HG03558 (cell line): ENCODE results near the gene THOC7.

Experiments used
- ATAC-seq: cut with Tn5 transposase; IDR thresholded peaks from one replicate; pipeline ENCODE4 v1.9.1; 2021; ENCODE audit warnings: moderate number of reproducible peaks; ENCODE audit not compliant: unreplicated experiment; ENCODE audit errors: extremely low read depth

Gene THOC7

DNA sequence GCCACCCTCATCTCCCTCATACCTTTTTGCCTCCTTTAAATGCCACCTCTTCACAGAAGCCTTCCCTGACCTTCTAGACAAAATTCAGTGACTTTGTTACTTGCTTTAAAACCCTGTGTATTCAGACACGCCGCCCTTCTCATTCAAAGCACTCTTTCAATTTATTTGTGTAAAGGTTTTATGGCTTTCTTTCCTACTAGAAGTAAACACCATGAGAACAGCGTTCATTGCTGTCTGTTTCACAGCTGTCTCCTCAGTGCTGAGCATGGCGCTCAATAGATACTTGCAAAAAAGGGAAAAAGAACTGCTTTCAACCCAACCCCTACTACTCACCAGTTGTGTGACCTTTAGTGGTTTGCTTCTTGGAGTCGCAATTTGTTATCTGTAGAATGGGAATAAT is 17.0 kb upstream of the THOC7 start:
- no peak for ATAC-seq

DNA sequence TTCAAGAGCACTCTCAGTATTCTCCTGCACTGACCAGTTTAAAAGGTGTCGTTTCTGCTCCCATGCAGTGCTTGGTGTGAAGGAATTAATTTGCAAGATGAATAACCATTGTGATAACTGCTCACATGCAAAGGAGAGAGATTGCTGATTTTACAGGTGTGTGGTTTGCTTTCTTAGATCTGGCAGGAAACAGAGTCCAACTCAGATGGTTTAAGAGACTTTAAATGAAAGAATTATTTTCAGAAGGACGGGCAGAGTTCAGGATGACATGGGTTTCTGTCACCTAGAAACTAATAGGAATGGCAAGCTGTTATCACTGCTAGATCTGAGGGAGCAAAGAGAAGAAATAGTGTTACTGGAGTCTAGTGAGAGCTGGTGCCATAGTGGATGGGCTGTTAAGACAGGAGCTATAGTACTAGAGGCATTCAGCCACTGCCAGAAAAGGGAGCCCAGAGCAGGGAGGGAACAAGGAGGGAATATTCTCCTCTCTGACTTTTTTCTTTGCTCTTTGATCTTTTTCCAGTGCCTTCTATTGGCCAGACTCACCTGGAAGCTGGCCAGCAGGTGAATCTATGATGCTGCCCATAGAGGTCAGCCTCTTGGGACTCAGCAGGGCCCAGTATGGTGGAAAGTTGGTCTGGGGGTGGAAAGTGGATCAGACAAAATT is 14.9 kb upstream of the THOC7 start:
- no peak for ATAC-seq

DNA sequence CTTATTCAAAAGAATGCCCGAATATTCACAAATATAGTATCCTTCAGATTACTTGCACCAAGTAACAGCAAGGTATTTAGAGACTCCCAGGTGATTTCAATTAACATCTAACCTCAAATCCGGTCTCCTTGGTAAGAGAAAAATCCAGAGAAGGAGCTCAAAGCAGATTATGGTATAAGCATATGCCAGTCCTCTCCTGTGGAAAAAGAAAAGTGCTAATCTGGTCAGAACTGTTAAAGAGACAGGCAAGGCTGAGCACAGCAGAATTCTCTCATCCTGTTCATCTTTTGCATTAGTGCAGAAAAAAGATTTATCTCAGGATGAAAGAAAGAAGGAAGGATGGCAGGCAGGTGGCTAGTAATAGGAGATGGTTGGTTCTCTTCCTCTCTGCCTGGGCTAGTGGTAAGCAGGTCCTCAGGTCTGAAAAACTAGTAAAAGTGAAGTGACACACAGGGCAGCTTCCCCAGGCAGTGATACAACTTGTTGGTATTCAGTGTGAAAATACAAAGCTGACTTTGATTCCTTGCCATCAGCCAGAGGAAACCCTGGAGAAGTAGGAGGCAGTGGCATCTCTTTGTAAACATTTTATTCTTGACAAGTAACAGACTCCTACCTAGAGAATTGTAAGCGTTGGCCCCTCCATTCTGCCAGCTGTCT is 14.3 kb upstream of the THOC7 start:
- no peak for ATAC-seq

DNA sequence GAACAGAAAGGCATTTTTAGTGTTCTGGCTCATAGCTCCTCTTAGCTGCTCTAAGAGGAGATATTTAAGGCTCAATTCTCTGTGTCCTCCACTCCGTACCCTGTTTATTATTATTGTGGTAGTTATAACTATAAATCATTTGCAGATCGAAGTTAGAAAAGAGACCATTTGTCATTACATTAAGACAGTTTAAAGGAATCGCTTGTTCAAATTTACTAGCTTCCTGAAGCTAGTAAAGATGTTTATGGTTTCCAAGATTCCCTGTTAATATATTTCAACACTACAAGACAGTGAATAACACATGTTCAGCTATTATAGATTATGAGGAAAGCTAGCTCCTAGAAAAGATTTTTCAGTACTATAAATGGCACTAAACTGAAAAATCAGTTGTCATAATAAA is 12.7 kb upstream of the THOC7 start:
- no peak for ATAC-seq

GRCh38 chr3:63875510-63875909 is 11.9 kb upstream of the THOC7 start:
- ATAC-seq = no peak

DNA sequence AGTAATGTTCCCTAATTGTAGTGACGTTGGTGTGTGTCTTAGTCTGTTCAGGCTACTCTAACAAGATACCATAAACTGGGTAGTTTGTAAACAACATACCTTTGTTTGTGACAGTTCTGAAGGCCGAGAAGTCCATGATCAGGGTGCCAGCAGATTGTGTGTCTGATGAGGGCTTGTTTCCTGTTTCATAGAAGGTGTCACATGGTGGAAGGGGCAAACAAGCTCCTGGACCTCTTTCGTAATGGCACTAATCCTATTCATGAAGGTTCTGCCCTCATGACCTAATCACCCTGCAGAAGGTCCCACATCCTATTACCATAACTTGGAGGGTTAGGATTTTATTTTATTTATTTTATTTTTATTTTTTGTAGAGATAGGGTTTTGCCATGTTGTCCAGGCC is 11.2 kb upstream of the THOC7 start:
- no peak for ATAC-seq

DNA sequence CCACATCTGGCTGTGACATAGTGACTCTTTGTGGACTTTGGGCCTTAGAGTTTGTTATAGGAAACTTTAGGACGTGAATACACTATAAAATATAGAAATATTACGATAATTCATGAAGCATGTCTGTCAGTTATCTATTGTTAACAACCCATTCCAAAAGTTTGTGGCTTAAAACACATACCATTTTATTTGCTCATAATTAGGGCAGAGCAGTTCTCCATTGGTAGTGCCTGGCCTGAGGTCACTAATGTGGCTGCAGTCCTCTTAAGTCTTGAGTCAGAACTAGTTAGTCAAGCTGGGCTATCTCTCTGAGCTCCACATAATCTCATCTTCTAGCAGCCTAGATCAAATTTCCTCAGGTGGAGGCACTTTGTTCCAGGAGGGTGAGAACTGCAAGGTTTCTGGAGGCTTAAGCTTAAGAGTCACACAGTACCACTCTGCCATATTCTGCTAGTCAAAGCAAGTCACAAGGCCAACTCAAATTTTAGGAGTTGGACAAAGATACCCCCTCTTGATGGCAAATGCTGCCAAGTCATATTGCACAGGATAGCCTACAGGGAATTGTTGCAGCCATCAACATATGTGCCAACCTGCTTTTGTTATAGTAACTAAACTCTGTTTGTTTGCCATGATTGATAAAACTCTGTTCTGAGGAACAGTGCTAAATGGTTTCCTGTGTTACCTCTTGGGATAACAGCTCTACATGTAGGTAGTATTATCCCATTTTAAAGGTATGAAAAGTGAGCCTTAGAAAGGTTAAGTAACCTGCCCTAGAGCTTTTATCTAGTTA is 8.7 kb upstream of the THOC7 start:
- ATAC-seq = no peak

- no peak for ATAC-seq
Observed at GRCh38 chr3:63870615-63871005, 7.0 kb upstream of the THOC7 start.

- no peak for ATAC-seq
Observed at GRCh38 chr3:63869940-63870614, 6.5 kb upstream of the THOC7 start.

DNA sequence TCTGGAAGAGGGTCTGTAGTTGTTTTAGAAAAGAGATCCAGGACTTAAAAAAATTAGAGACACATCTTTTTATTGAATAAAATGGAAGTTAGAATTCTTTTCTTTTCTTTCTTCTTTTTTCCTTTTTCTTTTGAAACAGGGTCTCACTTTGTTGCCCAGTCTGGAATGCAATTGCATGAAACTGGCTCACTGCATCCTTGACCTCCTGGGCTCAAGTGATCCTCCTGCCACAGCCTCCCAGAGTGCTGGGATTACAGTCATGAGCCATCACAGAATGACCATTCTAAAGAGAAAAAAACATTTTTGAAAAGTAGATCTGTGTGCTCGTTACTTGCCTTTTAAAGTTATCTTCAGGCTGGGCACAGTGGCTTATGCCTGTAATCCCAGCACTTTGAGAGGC is 3.6 kb upstream of the THOC7 start:
- ATAC-seq = no peak

DNA sequence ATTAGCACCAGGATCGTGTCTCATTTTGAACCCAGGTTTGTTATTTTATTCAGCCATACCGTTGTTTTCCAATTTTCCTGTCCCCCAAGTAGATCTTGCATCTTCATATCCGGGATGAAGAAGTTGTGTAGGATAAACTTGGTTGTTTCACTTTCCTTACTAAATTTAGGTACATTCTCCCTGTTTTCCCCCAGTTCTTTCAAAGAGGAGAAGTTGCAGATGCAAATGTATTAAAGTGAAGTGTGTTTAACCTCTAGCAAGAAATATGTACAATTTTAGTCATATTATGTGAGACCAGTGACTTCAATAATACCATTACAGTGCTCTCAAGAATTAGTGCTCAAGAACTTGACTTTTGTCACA is 1.3 kb upstream of the THOC7 start:
- no peak for ATAC-seq

- ATAC-seq = peak; percentile 25
Observed at GRCh38 chr3:63864008-63864964, 681 bp upstream of the THOC7 start.

GRCh38 chr3:63862804-63863149 is 828 bp downstream of the THOC7 start:
- ATAC-seq = no peak

- ATAC-seq = no peak
Observed at GRCh38 chr3:63861306-63861705, 2.3 kb downstream of the THOC7 start.

GRCh38 chr3:63860776-63861175 is 2.8 kb downstream of the THOC7 start:
- no peak for ATAC-seq

- no peak for ATAC-seq
Observed at GRCh38 chr3:63857311-63857710, 6.3 kb downstream of the THOC7 start.

DNA sequence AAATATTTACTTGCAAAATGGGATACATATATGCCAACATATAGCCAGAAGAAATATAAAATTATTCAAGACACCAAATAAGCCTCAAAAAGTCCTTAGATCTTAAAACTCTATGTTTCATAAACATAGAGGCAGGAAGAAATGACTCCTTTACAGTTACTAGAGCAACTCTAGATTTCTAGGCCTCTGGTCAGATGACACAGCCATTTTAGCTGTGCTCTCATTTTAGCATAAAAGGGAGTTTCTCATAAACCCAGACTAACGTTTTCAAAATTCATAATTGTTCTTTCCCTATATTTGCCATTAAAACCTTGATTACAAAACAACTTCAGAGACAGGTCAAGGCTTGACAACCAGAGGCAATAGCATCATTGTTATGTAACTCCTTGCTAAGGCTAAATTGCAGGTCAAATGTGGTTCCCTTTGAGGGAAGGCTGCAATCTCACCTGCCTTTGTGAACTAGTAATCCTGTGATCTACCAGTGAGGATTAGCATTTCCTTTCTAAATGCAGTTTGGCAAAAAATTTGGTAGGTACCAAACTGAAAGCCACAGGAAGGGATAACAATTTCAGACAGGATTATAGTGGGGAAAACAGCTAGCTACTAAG is 8.2 kb downstream of the THOC7 start:
- ATAC-seq = no peak

DNA sequence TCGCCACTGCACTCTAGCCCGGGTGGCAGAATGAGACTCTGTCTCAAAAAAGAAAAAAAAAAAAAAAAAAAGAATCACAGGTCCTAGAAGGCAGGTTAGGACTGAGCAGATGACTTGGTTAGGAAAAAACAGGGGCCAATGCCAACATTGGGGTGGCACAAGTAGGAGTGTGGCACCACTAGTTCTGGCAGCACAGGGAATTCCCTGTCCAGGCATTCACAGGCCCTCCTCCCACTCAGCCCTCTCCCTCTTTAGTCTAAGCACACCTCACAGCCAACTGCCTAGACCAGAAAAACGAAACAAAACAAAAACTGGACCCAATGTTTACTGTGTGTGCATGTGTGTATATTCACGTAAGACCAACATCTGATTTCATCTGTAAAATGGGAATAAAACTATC is 10.5 kb downstream of the THOC7 start:
- ATAC-seq = no peak

- ATAC-seq = no peak
Observed at GRCh38 chr3:63851287-63851686, 12.3 kb downstream of the THOC7 start.

DNA sequence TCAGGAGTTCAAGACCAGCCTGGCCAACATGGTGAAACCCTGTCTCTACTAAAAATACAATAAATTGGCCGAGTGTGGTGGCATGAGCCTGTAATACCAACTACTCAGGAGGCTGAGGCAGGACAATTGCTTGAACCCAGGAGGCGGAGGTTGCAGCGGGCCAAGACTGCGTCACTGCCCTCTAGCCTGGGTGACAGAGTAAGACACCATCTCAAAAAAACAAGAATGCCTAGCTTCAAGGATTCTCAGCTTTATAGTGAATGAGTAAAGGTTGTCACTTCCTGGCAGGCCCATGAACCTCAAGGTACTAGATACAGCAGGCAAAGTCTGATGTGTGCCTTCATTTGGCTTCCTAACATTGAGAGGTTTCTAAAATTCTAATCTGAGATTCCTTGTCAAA is 14.4 kb downstream of the THOC7 start:
- no peak for ATAC-seq
